Peyer's patch (tissue), 4 donors: ENCODE measurements around the gene GPR137.

Source experiments
- POLR2A ChIP-seq, 2 donors: fragments of 450-650 bp; IDR thresholded peaks; one replicate each; pipeline ENCODE4 v1.5.1; 2017; ENCODE audit warnings: antibody characterized with exemption in 2 of 2, mild to moderate bottlenecking in 2 of 2, moderate library complexity in 2 of 2
- TF ChIP-seq, protein P1 (sequence below), 6 experiments: fragments of 450-650 bp in 4 of 6; fragments of 200-600 bp in 2 of 6; sonication (generic) in 1 of 6; IDR thresholded peaks; one replicate each; pipeline ENCODE4 v1.5.1; 2017 to 2019; ENCODE audit warnings: antibody characterized with exemption in 6 of 6, mild to moderate bottlenecking in 3 of 6, moderate library complexity in 1 of 6

DNA sequence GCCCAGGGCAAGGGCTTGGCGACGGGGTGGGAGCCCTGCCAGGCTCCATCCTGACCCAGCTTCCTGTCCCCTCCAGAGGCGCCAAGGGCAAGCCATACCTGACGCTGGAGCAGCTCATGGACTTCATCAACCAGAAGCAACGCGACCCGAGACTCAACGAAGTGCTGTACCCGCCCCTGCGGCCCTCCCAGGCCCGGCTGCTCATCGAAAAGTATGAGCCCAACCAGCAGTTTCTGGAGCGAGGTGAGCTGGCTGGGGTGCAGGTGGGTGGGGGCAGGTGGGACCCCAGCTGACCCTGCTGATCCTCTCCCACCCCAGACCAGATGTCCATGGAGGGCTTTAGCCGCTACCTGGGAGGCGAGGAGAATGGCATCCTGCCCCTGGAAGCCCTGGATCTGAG is 29.3 kb upstream of the GPR137 start:
- TF ChIP-seq POLR2A (IDR thresholded peaks at IDR 0.05), result no peak
- TF ChIP-seq, protein P1, sequence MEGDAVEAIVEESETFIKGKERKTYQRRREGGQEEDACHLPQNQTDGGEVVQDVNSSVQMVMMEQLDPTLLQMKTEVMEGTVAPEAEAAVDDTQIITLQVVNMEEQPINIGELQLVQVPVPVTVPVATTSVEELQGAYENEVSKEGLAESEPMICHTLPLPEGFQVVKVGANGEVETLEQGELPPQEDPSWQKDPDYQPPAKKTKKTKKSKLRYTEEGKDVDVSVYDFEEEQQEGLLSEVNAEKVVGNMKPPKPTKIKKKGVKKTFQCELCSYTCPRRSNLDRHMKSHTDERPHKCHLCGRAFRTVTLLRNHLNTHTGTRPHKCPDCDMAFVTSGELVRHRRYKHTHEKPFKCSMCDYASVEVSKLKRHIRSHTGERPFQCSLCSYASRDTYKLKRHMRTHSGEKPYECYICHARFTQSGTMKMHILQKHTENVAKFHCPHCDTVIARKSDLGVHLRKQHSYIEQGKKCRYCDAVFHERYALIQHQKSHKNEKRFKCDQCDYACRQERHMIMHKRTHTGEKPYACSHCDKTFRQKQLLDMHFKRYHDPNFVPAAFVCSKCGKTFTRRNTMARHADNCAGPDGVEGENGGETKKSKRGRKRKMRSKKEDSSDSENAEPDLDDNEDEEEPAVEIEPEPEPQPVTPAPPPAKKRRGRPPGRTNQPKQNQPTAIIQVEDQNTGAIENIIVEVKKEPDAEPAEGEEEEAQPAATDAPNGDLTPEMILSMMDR (IDR thresholded peaks at IDR 0.05), result no peak
